GM18526 (cell line): ENCODE measurements around the gene MRPS6.

Experiments
- POLR2A ChIP-seq: IDR thresholded peaks from 3 replicates; pipeline ENCODE4 v1.6.1; 2011; ENCODE audit not compliant: insufficient read length; ENCODE audit errors: extremely low read depth

MRPS6 gene

GRCh38 chr21:34046917-34047316 lies 26.5 kb upstream of the MRPS6 start:
- no peak for TF ChIP-seq POLR2A

DNA sequence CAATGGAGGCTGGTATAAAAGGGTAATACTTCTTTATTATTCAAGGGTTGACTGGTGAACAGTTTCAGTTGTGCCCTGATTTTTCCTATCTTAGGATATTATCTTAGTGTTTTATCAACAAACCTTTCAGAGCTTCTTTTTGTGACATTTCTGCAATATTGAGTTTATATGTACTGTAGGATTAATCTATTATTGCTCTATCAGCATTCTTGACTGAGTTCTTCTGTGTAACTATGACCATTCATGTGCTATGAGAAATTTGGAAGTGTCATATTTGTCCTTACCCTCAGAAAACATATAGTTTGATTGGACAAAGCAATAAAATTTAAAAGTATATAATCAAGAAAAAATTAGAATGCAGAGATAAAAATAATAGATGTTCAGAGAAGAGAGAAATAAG lies 25.5 kb upstream of the MRPS6 start:
- no peak for TF ChIP-seq POLR2A

DNA sequence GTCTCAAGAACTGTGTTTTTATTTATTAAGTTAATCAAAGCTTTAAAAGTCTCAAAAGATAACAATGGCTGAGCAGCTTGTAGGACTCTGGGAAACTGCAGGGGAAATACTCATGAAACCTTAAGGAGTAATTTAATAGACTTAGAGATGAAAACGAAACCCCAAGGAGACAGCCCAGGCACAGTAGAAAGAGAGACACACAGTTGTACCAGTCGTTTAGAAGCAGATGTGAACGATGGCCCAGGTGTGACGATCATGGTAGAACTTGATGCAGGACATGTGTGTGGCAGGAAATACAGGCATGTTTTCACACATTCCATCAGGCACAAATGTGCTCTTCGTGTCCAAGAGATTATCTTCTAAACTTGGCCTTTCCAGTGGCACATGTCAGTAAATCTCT lies 21.2 kb upstream of the MRPS6 start:
- TF ChIP-seq POLR2A = no peak

GRCh38 chr21:34054259-34054658 lies 19.1 kb upstream of the MRPS6 start:
- TF ChIP-seq POLR2A = no peak

- no peak for TF ChIP-seq POLR2A
Measured at GRCh38 chr21:34055615-34056014, 17.8 kb upstream of the MRPS6 start.

GRCh38 chr21:34061983-34062382 lies 11.4 kb upstream of the MRPS6 start:
- TF ChIP-seq POLR2A = no peak

- no peak for TF ChIP-seq POLR2A
Measured at GRCh38 chr21:34065027-34065426, 8.4 kb upstream of the MRPS6 start.

DNA sequence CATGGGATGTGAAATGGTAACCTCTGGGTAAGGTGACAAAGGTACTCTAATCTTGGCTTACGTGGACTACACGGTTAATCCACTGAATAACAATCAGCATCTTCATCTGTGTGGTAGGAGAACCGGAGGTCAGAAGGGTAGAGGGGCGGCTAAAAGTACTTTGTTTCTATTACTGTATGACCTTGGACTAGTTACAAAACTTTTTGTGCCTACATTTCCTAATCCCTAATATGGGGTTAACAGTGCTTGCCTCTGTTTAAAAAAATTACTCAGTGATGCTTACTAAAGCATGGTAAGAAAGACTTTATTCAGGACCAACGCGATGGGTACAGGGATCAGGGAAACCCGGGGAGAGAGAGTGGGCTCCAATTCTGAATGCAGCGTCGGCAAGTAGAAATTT lies 1.7 kb upstream of the MRPS6 start:
- no peak for TF ChIP-seq POLR2A

DNA sequence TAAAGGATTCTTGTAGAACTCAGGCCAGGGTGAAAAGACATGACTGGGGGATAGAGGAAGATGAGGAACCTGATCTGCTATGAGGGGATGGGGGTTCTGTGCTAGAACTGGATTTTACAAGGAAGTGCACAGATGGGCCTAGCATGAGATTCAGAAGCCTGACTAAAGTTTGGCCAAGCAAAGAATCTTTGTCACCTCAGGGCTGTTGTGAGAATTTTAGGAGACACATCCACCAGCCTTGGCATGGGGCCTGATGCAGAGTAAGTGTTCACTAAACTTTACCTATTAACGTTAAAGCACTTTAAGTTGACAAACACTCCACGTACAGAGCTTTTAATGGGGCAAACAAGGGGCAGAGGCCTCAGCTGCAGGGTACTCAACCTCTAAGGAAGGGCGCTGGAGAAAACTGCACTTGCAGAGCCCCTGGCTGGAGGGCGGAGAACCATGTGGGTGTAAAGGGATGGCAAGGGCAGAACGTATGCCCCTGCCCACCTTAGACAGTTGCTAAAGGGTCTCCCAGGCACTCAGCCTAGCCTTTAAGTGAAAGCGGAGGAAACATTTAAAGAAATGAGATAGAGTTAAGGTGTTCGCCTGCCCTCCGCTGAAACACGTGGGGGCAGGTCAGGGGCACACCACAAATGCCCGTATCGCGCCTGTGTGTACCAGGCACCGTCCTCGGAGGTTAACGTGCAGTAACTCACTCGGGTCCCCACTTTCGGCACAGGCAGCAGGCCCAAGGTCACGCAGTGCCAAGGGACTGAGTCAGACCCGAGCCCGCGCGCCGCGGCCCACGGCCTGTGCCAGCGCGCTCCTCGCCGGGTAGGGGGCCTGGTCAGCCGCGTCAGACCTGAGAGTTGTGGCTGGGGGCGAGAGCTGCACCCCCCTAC lies 990 bp upstream of the MRPS6 start:
- no peak for TF ChIP-seq POLR2A

DNA sequence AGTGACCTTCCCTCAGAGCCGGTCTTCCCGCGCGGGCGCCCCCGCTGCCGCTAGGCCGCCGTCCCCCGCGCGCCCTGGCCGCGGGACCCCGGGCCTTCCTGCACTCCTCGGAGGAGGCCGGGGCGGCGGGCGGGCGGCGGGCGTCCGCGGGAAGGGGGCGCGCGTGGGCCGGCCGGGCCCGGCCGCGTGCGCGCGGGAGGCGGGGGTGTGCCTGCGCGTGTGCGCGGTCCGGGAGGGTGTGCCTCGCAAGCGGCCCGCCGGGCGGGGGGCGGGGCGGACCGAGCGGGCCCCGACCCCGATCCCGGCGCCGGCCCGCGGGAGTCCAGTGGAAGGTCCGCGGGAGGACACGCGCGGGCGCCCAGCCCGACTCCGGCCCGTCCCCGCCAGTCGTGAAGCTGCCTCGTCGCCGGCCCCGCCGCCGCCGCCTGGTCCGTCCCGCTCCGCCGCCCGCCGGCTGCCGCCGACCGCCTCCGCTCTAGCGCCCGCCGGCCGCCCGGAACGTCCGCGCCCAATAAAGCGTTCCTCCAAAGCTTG lies 438 bp downstream of the MRPS6 start:
- no peak for TF ChIP-seq POLR2A

GRCh38 chr21:34074283-34075090 lies 1.1 kb downstream of the MRPS6 start:
- no peak for TF ChIP-seq POLR2A

DNA sequence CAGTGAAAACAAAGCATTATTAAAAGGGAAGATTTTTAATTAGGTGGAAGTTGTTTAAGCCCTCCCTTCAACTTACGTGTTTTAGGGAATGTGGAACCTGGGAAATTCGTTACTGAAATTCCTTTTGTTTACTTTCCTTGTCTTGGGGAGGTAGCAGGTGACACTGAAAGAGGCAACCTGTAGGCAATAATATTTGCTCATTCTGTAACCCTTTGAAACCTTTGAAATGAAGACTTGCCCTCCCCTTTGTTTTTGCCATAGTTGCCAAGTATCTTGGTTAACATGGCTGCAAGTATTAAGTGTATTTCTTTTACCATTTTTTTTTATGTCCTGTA lies 1.7 kb downstream of the MRPS6 start:
- no peak for TF ChIP-seq POLR2A

DNA sequence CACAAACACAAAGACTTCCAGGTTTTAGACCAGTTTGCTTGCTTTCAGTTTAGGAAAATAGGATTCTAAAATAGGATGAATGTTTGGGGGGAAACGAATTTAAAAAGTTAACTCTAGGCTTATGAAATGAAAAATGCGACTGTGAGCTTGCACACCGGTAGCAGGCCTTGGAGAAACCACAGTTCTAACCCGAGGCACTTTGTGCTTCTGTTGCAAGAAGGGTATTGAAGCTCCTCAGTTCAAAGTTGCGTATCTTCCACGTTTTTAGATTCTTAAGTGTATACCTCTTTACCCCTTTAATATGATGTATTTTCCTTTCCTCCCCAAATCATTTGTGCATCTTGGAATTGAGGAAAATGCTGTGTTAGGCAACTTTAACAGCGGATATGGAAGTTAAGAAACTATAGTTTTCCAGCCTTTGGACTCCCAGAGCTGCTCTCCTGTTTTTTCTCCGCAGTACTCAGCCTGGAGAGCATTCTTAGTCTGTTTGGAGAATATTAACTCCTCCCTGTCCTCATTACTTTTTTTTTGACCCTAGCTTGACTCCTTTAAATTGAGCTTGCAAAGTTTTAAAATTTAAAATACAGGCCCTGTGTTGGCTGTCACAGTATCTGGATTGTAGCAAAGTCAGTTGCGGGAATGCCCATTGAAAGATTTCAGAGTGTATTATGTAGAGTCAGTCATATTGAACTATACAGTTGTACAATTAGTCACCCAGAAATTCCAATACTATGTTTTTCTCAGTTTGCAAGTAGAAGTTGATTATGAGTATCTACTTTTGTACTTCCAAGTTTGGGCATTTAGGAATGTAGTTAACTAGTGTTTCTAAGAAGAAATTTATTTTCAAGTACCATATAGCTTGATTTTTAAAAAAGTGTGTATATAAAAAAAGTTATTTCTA lies 2.6 kb downstream of the MRPS6 start:
- TF ChIP-seq POLR2A = no peak

DNA sequence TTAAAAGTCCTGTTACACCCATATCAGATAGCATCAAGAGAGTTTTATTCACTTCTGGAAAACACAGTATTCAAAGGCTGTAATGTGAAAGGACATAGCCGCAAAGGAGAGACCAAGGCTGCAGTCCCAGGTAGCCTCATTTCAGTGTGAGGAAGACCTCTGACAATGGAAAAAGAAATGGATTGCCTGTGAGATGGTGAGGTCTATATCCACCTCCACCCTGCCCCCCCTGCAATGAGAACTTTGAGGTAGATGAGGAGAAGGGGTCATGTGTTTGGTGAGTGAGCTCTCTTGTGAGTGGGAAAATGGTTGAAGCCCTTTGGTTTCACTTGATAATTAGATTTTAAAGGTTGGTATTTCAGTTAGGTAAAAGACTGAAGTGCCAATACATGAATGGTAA lies 3.5 kb downstream of the MRPS6 start:
- no peak for TF ChIP-seq POLR2A

DNA sequence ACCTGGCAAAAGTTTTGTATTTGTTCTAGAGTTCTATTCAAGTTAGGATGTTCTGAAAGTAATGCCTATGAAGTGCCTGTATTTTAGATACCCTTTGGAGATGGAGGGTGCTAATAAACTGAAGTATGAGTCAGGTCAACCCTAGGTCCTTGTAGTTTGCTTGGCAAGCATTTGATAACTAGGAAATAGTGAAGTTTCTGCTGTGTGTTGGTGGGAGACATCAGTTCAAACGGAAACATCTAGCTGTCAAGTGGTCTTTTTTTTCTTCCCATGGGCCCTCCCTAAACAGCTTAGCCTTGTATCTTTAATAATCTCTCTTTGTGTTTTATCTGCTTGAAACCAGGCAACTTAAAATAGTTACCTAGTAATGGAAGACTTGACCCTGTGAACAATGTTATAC lies 4.5 kb downstream of the MRPS6 start:
- TF ChIP-seq POLR2A = no peak
